HEK293T (cell line): Measurements from ENCODE around the gene ZNF692.
"Not testable (repeated sequence)": the region's sequence is repeated elsewhere in the genome, so short reads cannot be mapped to it uniquely, and the experiment has no call there.

Experiments used
- CTCF ChIA-PET: fragments of 350-600 bp; formaldehyde crosslinking; extraction: SDS; loops from one replicate; lab custom pipeline; 2021; ENCODE audit warnings: antibody characterized with exemption, inconsistent platforms; lab: Yijun Ruan, JAX
- POLR2A ChIA-PET: fragments of 350-600 bp; formaldehyde crosslinking; extraction: SDS; loops from one replicate; lab custom pipeline; 2020; ENCODE audit warnings: antibody characterized with exemption, inconsistent platforms; lab: Yijun Ruan, JAX
- DNase-seq: peaks from one replicate; pipeline ENCODE4 v3.0.0; 2012; ENCODE audit warnings: mixed read lengths; ENCODE audit errors: extremely low spot score
- ARNT ChIP-seq: fragments of 450-650 bp; IDR thresholded peaks from 2 replicates; pipeline ENCODE4 v1.6.1; 2017; ENCODE audit warnings: mild to moderate bottlenecking
- BHLHE40 ChIP-seq: fragments of 450-650 bp; IDR thresholded peaks from 2 replicates; pipeline ENCODE4 v1.6.1; 2016; ENCODE audit warnings: mild to moderate bottlenecking, moderate library complexity, borderline replicate concordance
- CTBP1 ChIP-seq: fragments of 450-650 bp; IDR thresholded peaks from 2 replicates; pipeline ENCODE4 v1.6.1; 2016; ENCODE audit warnings: borderline replicate concordance
- ELF4 ChIP-seq: fragments of 450-650 bp; IDR thresholded peaks from 2 replicates; pipeline ENCODE4 v1.6.1; 2017; ENCODE audit warnings: antibody characterized with exemption
- FOXA1 ChIP-seq: fragments of 450-650 bp; IDR thresholded peaks from 2 replicates; pipeline ENCODE4 v1.6.1; 2016; ENCODE audit warnings: mild to moderate bottlenecking
- FOXK2 ChIP-seq: fragments of 450-650 bp; IDR thresholded peaks from 2 replicates; pipeline ENCODE4 v1.6.1; 2016; ENCODE audit warnings: mild to moderate bottlenecking
- FOXM1 ChIP-seq: fragments of 450-650 bp; IDR thresholded peaks from 2 replicates; pipeline ENCODE4 v1.6.1; 2017; ENCODE audit warnings: mild to moderate bottlenecking, borderline replicate concordance
- HDGF ChIP-seq: fragments of 450-650 bp; IDR thresholded peaks from 2 replicates; pipeline ENCODE4 v1.6.1; 2017; ENCODE audit warnings: antibody characterized with exemption, borderline replicate concordance
- L3MBTL2 ChIP-seq: fragments of 450-650 bp; conservative IDR thresholded peaks from 2 replicates; pipeline ENCODE4 v1.6.1; 2016; ENCODE audit warnings: mild to moderate bottlenecking
- LEF1 ChIP-seq: fragments of 450-650 bp; IDR thresholded peaks from 2 replicates; pipeline ENCODE4 v1.6.1; 2017; ENCODE audit warnings: mild to moderate bottlenecking, borderline replicate concordance
- NFRKB ChIP-seq: fragments of 450-650 bp; IDR thresholded peaks from 2 replicates; pipeline ENCODE4 v1.6.1; 2016; ENCODE audit warnings: mild to moderate bottlenecking, moderate library complexity
- SP1 ChIP-seq: fragments of 450-650 bp; IDR thresholded peaks from 2 replicates; pipeline ENCODE4 v1.6.1; 2017
- SUZ12 ChIP-seq: fragments of 450-650 bp; IDR thresholded peaks from 2 replicates; pipeline ENCODE4 v1.6.1; 2016; ENCODE audit warnings: mild to moderate bottlenecking
- TARDBP ChIP-seq: fragments of 450-650 bp; IDR thresholded peaks from 2 replicates; pipeline ENCODE4 v1.6.1; 2016
- ZNF384 ChIP-seq: fragments of 450-650 bp; IDR thresholded peaks from 2 replicates; pipeline ENCODE4 v1.6.1; 2016
- TF ChIP-seq, protein P1 (sequence below): fragments of 450-650 bp; IDR thresholded peaks from 2 replicates; pipeline ENCODE4 v1.6.1; 2016

Gene ZNF692

GRCh38 chr1:248890549-248891498 is 31.9 kb upstream of the ZNF692 start:
- CTCF ChIA-PET = no interaction called here
- POLR2A ChIA-PET = no interaction called here
- DNase-seq = no peak
- TF ChIP-seq HDGF = no peak
- no peak for TF ChIP-seq SUZ12
- TF ChIP-seq NFRKB = no peak
- TF ChIP-seq L3MBTL2 = no peak
- TF ChIP-seq SP1 = no peak
- TF ChIP-seq FOXM1 = no peak
- TF ChIP-seq FOXA1 = no peak
- no peak for TF ChIP-seq CTBP1
- TF ChIP-seq TARDBP = no peak
- no peak for TF ChIP-seq ELF4
- no peak for TF ChIP-seq ZNF384
- no peak for TF ChIP-seq BHLHE40
- TF ChIP-seq FOXK2 = no peak
- TF ChIP-seq LEF1 = no peak
- TF ChIP-seq ARNT = no peak

GRCh38 chr1:248889914-248890243 is 31.0 kb upstream of the ZNF692 start:
- DNase-seq, CTCF ChIA-PET, POLR2A ChIA-PET: not testable (repeated sequence)

GRCh38 chr1:248886237-248886895 is 27.5 kb upstream of the ZNF692 start:
- ChIA-PET CTCF (no interaction called here), POLR2A (interaction anchor here (1.0 to 2.1 kb wide), 2 partner anchors 13 to 19 kb away, joined by 3 to 6 read pairs; partner anchors contain the start of gene PGBD2)
- no peak for DNase-seq
- no peak for TF ChIP-seq ZNF384
- no peak for TF ChIP-seq BHLHE40
- TF ChIP-seq L3MBTL2 = no peak
- no peak for TF ChIP-seq ARNT
- no peak for TF ChIP-seq ELF4
- no peak for TF ChIP-seq FOXM1
- no peak for TF ChIP-seq LEF1
- no peak for TF ChIP-seq TARDBP
- no peak for TF ChIP-seq FOXK2
- no peak for TF ChIP-seq HDGF
- TF ChIP-seq SUZ12 = no peak
- TF ChIP-seq SP1 = no peak
- TF ChIP-seq NFRKB = no peak
- no peak for TF ChIP-seq FOXA1
- TF ChIP-seq, protein P1, sequence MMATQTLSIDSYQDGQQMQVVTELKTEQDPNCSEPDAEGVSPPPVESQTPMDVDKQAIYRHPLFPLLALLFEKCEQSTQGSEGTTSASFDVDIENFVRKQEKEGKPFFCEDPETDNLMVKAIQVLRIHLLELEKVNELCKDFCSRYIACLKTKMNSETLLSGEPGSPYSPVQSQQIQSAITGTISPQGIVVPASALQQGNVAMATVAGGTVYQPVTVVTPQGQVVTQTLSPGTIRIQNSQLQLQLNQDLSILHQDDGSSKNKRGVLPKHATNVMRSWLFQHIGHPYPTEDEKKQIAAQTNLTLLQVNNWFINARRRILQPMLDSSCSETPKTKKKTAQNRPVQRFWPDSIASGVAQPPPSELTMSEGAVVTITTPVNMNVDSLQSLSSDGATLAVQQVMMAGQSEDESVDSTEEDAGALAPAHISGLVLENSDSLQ = no peak

DNA sequence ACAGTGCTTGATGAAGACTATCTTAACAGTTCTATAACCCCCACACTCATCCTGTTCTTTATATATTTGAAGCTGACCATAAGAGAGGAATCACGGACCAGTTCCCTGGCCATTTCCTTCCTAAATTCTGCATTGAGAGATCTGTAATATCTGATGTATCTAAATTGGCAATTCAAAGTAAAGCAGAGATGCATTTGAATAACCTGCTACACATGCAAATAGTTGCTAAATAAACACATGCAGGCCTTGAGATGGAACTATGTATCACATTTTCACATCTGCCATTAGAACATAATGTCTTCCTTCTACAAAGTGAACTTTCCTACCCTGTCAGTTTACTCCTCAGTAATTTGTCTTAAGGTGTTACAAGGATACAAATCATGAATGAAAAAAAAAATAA is 26.8 kb upstream of the ZNF692 start:
- ChIA-PET POLR2A (interaction anchor here (1.0 to 2.1 kb wide), 2 partner anchors 13 to 20 kb away, joined by 3 to 6 read pairs; partner anchors contain the start of gene PGBD2), CTCF (no interaction called here)
- TF ChIP-seq BHLHE40 (no peak), TARDBP (no peak), CTBP1 (no peak), FOXM1 (no peak), NFRKB (no peak)
- TF ChIP-seq, protein P1 = no peak
- no peak for DNase-seq

DNA sequence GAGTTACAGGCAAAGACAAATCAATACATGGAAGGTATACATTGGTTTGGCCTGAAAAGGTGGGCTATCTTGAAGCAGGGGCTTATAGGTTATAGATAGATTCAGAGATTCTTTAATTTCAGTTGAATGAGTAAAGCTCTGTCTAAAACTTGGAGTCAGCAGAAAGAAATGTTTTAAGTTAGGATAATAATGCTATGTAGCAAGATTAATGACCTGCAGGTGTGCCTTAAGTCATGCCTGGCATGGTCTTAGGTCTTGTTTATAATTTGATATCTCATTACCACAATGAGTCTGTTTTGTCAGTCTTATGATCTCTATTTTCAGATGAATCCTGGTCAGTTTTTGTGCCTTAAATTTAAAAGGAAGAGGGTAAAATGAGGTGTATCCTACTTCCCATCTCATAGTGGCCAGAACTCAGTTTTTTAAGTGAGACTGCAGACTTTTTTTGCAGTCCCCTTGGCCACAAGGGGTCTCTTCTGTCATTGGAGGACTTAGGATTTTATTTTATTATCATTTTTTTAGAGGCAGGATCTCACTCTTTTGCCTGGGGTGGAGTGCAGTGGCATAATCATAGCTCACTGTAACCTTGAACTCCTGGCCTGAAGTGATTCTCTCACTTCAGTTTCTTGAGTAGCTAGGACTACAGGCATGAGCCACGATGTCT is 25.9 kb upstream of the ZNF692 start:
- ChIA-PET CTCF (no interaction called here), POLR2A (interaction anchor here (2.1 kb wide), 1 partner anchor 12 kb away, joined by 6 read pairs; no protein-coding TSS in a partner anchor)
- no peak for DNase-seq
- no peak for TF ChIP-seq FOXA1
- TF ChIP-seq FOXK2 = no peak
- no peak for TF ChIP-seq LEF1
- no peak for TF ChIP-seq FOXM1
- TF ChIP-seq, protein P1 = no peak
- no peak for TF ChIP-seq SP1
- TF ChIP-seq ARNT = no peak
- TF ChIP-seq CTBP1 = no peak
- TF ChIP-seq ELF4 = no peak
- no peak for TF ChIP-seq L3MBTL2
- no peak for TF ChIP-seq HDGF
- no peak for TF ChIP-seq SUZ12
- no peak for TF ChIP-seq ZNF384
- TF ChIP-seq NFRKB = no peak
- no peak for TF ChIP-seq TARDBP
- TF ChIP-seq BHLHE40 = no peak

GRCh38 chr1:248882427-248882826 is 23.5 kb upstream of the ZNF692 start:
- DNase-seq, CTCF ChIA-PET, POLR2A ChIA-PET: not testable (repeated sequence)
